GM19240 (cell line): ENCODE data around the gene FAM110A.
"Not testable (repeated sequence)": the region's sequence is repeated elsewhere in the genome, so short reads cannot be mapped to it uniquely, and the experiment has no call there.

Source experiments
- DNase-seq: peaks from one replicate; pipeline ENCODE4 v3.0.0; 2011; ENCODE audit warnings: low spot score; ENCODE audit not compliant: insufficient read length

Gene FAM110A

GRCh38 chr20:822651-823573, 10.6 kb upstream of the FAM110A start:
- no peak for DNase-seq

GRCh38 chr20:823574-823902, 10.0 kb upstream of the FAM110A start:
- no peak for DNase-seq

GRCh38 chr20:824490-824889, 9.0 kb upstream of the FAM110A start:
- DNase-seq: no peak

- no peak for DNase-seq
Observed at GRCh38 chr20:824916-825315, 8.6 kb upstream of the FAM110A start.

GRCh38 chr20:825710-826421, 7.6 kb upstream of the FAM110A start:
- no peak for DNase-seq

GRCh38 chr20:826695-827323, 6.7 kb upstream of the FAM110A start:
- DNase-seq: no peak

- not testable (repeated sequence) for DNase-seq
Observed at GRCh38 chr20:827981-828380, 5.5 kb upstream of the FAM110A start.

GRCh38 chr20:828987-829386, 4.5 kb upstream of the FAM110A start:
- no peak for DNase-seq

GRCh38 chr20:829551-829950, 4.0 kb upstream of the FAM110A start:
- no peak for DNase-seq

- no peak for DNase-seq
Observed at GRCh38 chr20:830011-830521, 3.4 kb upstream of the FAM110A start.

GRCh38 chr20:831251-831650, 2.3 kb upstream of the FAM110A start:
- DNase-seq: no peak

- no peak for DNase-seq
Observed at GRCh38 chr20:831956-832355, 1.6 kb upstream of the FAM110A start.

GRCh38 chr20:833121-833449, 430 bp upstream of the FAM110A start:
- no peak for DNase-seq

- no peak for DNase-seq
Observed at GRCh38 chr20:834151-834746, 734 bp downstream of the FAM110A start.

- DNase-seq: no peak
Observed at GRCh38 chr20:835608-836045, 2.1 kb downstream of the FAM110A start.

- DNase-seq: no peak
Observed at GRCh38 chr20:836190-836589, 2.7 kb downstream of the FAM110A start.

GRCh38 chr20:839015-839414, 5.5 kb downstream of the FAM110A start:
- no peak for DNase-seq

GRCh38 chr20:839626-840025, 6.1 kb downstream of the FAM110A start:
- DNase-seq: no peak

- DNase-seq: no peak
Observed at GRCh38 chr20:840503-840857, 7.0 kb downstream of the FAM110A start.

- no peak for DNase-seq
Observed at GRCh38 chr20:840858-841567, 7.5 kb downstream of the FAM110A start.
